Fibroblast of lung (primary cell): Measurements from ENCODE around the gene GARIN5A. TPM values are rescaled to one million over a fixed set of nuclear protein-coding genes. Genes with fewer than 3 reads are reported as not detected.

ENCODE experiments used
- DNase-seq, 2 donors: peaks; one replicate each; pipeline versions ENCODE4 v3.0.0 to v3.0.0-alpha.2; 2010; ENCODE audit warnings: low read depth in 2 of 2
- H2AFZ ChIP-seq: 2 replicates; pipeline ENCODE4 v1.5.1; 2012; ENCODE audit warnings: low read length, control low read depth, inconsistent platforms
- H3K27ac ChIP-seq: 2 replicates; pipeline ENCODE4 v1.5.1; 2011; ENCODE audit warnings: low read length, control low read depth; ENCODE audit not compliant: insufficient read depth
- H3K27me3 ChIP-seq: 2 replicates; pipeline ENCODE4 v1.5.1; 2011; ENCODE audit warnings: mild to moderate bottlenecking, low read length; ENCODE audit not compliant: control insufficient read depth, insufficient read depth
- H3K36me3 ChIP-seq: 2 replicates; pipeline ENCODE4 v1.5.1; 2011; ENCODE audit warnings: low read length; ENCODE audit not compliant: control insufficient read depth, insufficient read depth
- H3K4me1 ChIP-seq: 2 replicates; pipeline ENCODE4 v1.5.1; 2011; ENCODE audit warnings: low read length; ENCODE audit not compliant: control insufficient read depth, insufficient read depth; ENCODE audit errors: extremely low read depth
- H3K4me2 ChIP-seq: 2 replicates; pipeline ENCODE4 v1.5.1; 2011; ENCODE audit warnings: low read length, control low read depth; ENCODE audit not compliant: insufficient read depth; ENCODE audit errors: extremely low read depth
- H3K4me3 ChIP-seq, 4 experiments: fragments of 200-600 bp in 1 of 4; sonication (generic) in 1 of 4; replicated peaks in 1 of 4; 2 replicates each; pipeline ENCODE4 v1.5.1; 2011 to 2016; ENCODE audit warnings: low read length in 4 of 4, low read depth in 3 of 4, mild to moderate bottlenecking in 3 of 4, control low read depth in 2 of 4, inconsistent platforms in 1 of 4, mixed read lengths in 1 of 4; ENCODE audit not compliant: insufficient read depth in 1 of 4; ENCODE audit errors: control extremely low read depth in 1 of 4
- H3K79me2 ChIP-seq: 2 replicates; pipeline ENCODE4 v1.5.1; 2012; ENCODE audit warnings: mild to moderate bottlenecking, low read length, inconsistent platforms; ENCODE audit not compliant: control insufficient read depth, insufficient read depth
- H3K9ac ChIP-seq: 2 replicates; pipeline ENCODE4 v1.5.1; 2011; ENCODE audit warnings: mild to moderate bottlenecking, low read length, control low read depth; ENCODE audit not compliant: insufficient read depth
- H3K9me3 ChIP-seq: 2 replicates; pipeline ENCODE4 v1.5.1; 2012; ENCODE audit warnings: low read depth, low read length; ENCODE audit not compliant: control insufficient read depth, insufficient read depth
- H4K20me1 ChIP-seq: 2 replicates; pipeline ENCODE4 v1.5.1; 2011; ENCODE audit warnings: low read length; ENCODE audit not compliant: control insufficient read depth, insufficient read depth; ENCODE audit errors: extremely low read depth
- CTCF ChIP-seq, 2 donors: IDR thresholded peaks in 1 of 2; conservative IDR thresholded peaks in 1 of 2; 1 replicate in 1 of 2; 2 replicates in 1 of 2; pipeline ENCODE4 v1.5.1; 2011 to 2012; ENCODE audit warnings: low read length in 2 of 2, control low read depth in 1 of 2, inconsistent platforms in 1 of 2, low read depth in 1 of 2, mild to moderate bottlenecking in 1 of 2
- EZH2 ChIP-seq: IDR thresholded peaks from 2 replicates; pipeline ENCODE4 v1.5.1; 2012; ENCODE audit warnings: low read length, control low read depth, mild to moderate bottlenecking; ENCODE audit errors: missing control alignments
- polyA plus RNA-seq, 2 donors: library from polyadenylated mRNA; depleted of rRNA in 1 of 2; stranded (reverse) in 1 of 2; unstranded in 1 of 2; fragments of >200 nt; gene quantifications; 2 replicates each; pipeline ENCODE4 v1.2.1, GENCODE V29; 2011 to 2012; ENCODE audit warnings: missing spikeins in 1 of 2
- total RNA-seq: library from RNA; depleted of rRNA; stranded (reverse); fragments of >200 nt; gene quantifications from 2 replicates; pipeline ENCODE4 v1.2.1, GENCODE V29; 2014

GARIN5A gene
- total and polyA plus RNA-seq, 2 donors (not counting 1 experiment from before 2014, with no cell fraction given) = 0.11 to 0.66 TPM

DNA sequence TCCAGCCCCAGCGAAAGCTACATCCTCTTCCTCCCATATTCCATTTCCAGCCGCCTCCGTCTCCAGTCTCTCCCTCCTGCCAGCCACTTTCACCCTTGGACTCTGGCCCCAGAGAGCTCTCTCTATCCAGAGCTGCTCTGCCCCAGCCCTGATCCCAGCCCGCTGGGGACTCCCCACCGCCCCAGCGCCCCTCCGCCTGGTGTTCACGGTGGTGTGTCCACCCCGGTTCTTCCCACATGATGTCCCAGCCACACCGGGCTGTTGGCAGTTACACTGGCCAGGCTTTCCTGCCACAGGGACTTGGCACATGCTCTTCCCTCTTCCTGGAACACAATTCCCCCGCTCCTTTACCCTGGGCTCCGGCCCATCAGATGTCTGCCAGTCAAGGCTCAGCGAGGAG, 11.6 kb downstream of the GARIN5A start:
- Histone ChIP-seq H3K79me2 (no peaks in the 10 kb centered on the region), H3K27me3 (peaks cover 3% of the 10 kb centered on the region), H2AFZ (no peak overlapping the region), H3K4me1 (peaks cover 2% of the 10 kb centered on the region), H3K27ac (no peak overlapping the region), H4K20me1 (no peaks in the 10 kb centered on the region), H3K4me2 (no peak overlapping the region), H3K9ac (no peak overlapping the region), H3K36me3 (no peaks in the 10 kb centered on the region), H3K4me3 (no peak overlapping the region), H3K9me3 (no peaks in the 10 kb centered on the region)
- DNase-seq = no peak
- TF ChIP-seq CTCF (conservative IDR thresholded peaks at IDR 0.05 in 1 of 2, IDR thresholded peaks at IDR 0.05 in 1 of 2; ENCODE audit: low read depth in 1 of 2, low read length in 2 of 2) (no peak), EZH2 (no peak)

- Histone ChIP-seq H3K4me2 (no peak overlapping the region), H3K79me2 (no peaks in the 10 kb centered on the region), H2AFZ (no peak overlapping the region), H3K4me1 (peaks cover 2% of the 10 kb centered on the region), H3K9me3 (no peaks in the 10 kb centered on the region), H3K4me3 (no peak overlapping the region), H3K27me3 (peaks cover 3% of the 10 kb centered on the region), H3K27ac (no peak overlapping the region), H3K9ac (no peak overlapping the region), H4K20me1 (no peaks in the 10 kb centered on the region), H3K36me3 (no peaks in the 10 kb centered on the region)
- TF ChIP-seq CTCF (conservative IDR thresholded peaks at IDR 0.05 in 1 of 2, IDR thresholded peaks at IDR 0.05 in 1 of 2; ENCODE audit: low read depth in 1 of 2, low read length in 2 of 2) = no peak
- TF ChIP-seq EZH2 = no peak
- DNase-seq = no peak
Measured at GRCh38 chr19:50464348-50464747, 12.3 kb downstream of the GARIN5A start.

- Histone ChIP-seq H3K79me2 (no peaks in the 10 kb centered on the region), H3K9ac (no peak overlapping the region), H3K4me2 (no peak overlapping the region), H4K20me1 (no peaks in the 10 kb centered on the region), H2AFZ (no peak overlapping the region), H3K27ac (no peak overlapping the region), H3K36me3 (no peaks in the 10 kb centered on the region), H3K9me3 (no peaks in the 10 kb centered on the region), H3K4me1 (peaks cover 2% of the 10 kb centered on the region), H3K4me3 (no peak overlapping the region), H3K27me3 (peaks cover 6% of the 10 kb centered on the region)
- DNase-seq = no peak
- TF ChIP-seq CTCF (conservative IDR thresholded peaks at IDR 0.05 in 1 of 2, IDR thresholded peaks at IDR 0.05 in 1 of 2; ENCODE audit: low read depth in 1 of 2, low read length in 2 of 2) (no peak), EZH2 (no peak)
Measured at GRCh38 chr19:50462970-50463369, 13.7 kb downstream of the GARIN5A start.
